GM18520 (cell line): ENCODE data around the gene HEYL.
A peak's percentile ranks its signal among the peaks of the same experiment; 100 is the strongest.
"Not testable (repeated sequence)": the region's sequence is repeated elsewhere in the genome, so short reads cannot be mapped to it uniquely, and the experiment has no call there.

Source experiments
- ATAC-seq: cut with Tn5 transposase; IDR thresholded peaks from one replicate; pipeline ENCODE4 v1.9.1; 2021; ENCODE audit not compliant: unreplicated experiment

Gene HEYL

GRCh38 chr1:39609618-39610331, 29.7 kb downstream of the HEYL start:
- ATAC-seq: no peak

DNA sequence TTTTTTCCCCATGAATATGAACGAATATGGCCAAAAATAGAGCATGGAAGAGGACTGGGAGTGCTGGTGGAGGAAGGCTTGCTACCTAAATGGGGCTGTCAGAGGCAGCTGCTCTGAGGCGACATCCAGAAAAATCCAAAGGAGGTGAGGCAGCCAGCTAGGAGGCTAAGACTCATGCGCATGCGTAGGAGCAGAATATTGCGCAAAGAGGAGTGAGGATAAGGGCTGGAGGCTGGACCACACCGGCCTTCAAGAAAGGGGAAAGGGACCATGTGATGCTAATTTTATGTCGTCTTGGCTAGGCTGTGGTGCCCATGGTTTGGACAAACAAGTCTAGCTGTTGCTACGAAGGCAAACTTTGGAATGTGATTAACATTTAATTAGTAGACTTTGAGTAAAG, 30.5 kb downstream of the HEYL start:
- ATAC-seq: no peak

- not testable (repeated sequence) for ATAC-seq
Measured at GRCh38 chr1:39603677-39604076, 35.8 kb downstream of the HEYL start.

- ATAC-seq: not testable (repeated sequence)
Measured at GRCh38 chr1:39601667-39602255, 37.7 kb downstream of the HEYL start.

GRCh38 chr1:39596163-39596562, 43.3 kb downstream of the HEYL start:
- ATAC-seq: no peak

GRCh38 chr1:39593386-39593785, 46.1 kb downstream of the HEYL start:
- ATAC-seq: no peak

GRCh38 chr1:39592069-39592468, 47.4 kb downstream of the HEYL start:
- ATAC-seq: no peak

GRCh38 chr1:39590546-39590945, 48.9 kb downstream of the HEYL start:
- ATAC-seq: no peak

- no peak for ATAC-seq
Measured at GRCh38 chr1:39585933-39586332, 53.5 kb downstream of the HEYL start.

DNA sequence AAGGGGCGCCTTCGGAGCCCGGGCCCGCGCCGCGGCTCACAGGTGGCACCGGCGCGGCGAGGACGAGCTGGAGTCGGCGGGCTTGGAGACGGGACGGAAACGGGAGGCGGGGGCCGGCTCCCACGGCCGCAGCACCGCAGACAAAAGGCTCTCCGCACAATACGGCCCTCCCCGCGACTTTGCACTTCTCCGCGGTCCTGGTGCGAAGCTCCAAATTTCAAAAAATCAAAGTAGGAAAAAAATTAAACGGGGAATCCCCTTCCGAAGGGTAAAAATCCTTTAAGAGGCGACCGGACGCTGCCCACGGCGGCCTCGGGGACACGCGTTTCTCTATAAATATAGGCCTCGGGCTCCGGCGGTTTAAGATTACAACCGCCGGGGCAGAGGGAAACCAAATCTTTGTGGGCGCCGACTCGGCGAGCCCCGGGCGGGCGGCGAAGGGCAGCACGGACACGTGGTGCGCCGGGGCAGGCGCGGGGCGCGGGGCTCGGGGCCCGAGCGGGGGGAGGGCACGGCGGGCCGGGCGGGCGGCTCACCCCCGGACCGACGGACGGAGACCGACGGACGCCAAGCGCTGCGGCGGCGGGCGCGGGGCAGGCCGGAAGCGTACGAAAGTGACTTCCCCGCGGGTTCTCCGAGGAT, 63.3 kb downstream of the HEYL start:
- peak; percentile 30 for ATAC-seq

DNA sequence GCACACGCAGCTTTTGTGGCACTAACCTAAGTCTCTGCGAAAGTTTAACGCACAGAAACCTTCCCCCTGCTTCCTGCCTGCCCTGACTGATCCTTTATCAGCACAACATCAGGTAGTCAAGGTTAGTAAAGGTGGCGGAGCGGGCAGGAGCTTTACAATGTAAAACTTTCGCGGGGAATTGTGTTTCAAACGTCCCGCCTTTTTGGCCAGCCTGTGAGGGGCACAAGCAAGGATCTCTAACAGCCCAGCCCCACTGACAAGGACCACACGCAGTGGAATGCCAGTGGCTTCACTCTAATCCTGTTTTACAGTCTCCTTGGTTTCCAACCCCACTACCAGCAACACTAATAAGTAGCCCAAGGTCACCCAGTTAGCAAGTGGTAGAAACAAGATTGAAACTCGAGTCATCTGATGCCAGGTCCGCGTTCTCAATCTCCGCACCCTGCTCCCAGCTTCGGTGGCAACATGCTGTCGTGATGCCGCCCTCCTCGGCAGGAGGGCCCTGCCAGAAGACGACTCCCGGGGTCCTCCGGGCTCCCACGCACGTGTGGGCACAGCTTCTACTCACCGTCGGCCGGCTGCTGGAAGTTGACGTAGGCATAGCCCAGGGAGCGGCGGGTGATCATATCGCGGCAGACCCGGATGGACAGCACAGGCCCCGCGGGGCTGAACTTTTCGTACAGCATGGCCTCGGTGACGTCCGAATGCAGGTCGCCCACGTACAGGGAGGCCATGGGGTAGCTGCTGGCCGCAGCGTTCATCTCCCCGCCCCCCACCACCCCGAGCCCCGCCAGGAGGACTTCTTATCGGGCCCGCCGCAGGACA, 64.0 kb downstream of the HEYL start:
- no peak for ATAC-seq

- no peak for ATAC-seq
Measured at GRCh38 chr1:39574646-39575045, 64.8 kb downstream of the HEYL start.
